Caco-2 (cell line): Measurements from ENCODE around the gene RAB1B. TPM values are rescaled to one million over a fixed set of nuclear protein-coding genes. Genes with fewer than 3 reads are reported as not detected.

Source experiments
- BruUV-seq: library from RNA; stranded (reverse); fragments of 400-500 nt; replicated peaks from 2 replicates; lab custom pipeline; 2021; lab: Mats Ljungman, UMichigan
- CTCF ChIA-PET: fragments of 300-600 bp; sonication (Branson Sonifier 250); formaldehyde crosslinking; loops from one replicate; lab custom pipeline; 2022; ENCODE audit warnings: antibody characterized with exemption; lab: Charles Lee
- POLR2A ChIA-PET: fragments of 300-600 bp; sonication (Branson Sonifier 250); formaldehyde crosslinking; loops from one replicate; lab custom pipeline; 2022; ENCODE audit warnings: antibody characterized with exemption; lab: Charles Lee
- DNase-seq, 2 experiments: peaks; one replicate each; pipeline versions ENCODE4 v3.0.0 to v3.0.0-alpha.2; 2020 to 2022
- H3K27me3 ChIP-seq: replicated peaks from 2 replicates; pipeline ENCODE4 v1.6.0; 2011; ENCODE audit warnings: low read length; ENCODE audit not compliant: control insufficient read depth, insufficient read depth
- H3K36me3 ChIP-seq: 2 replicates; pipeline ENCODE4 v1.5.1; 2011; ENCODE audit warnings: low read length; ENCODE audit not compliant: control insufficient read depth, insufficient read depth
- H3K4me1 ChIP-seq: fragments of 250-450 bp; sonication (Bioruptor Pico); 2 replicates; pipeline ENCODE4 v1.5.1; 2020; ENCODE audit warnings: mild to moderate bottlenecking
- H3K4me3 ChIP-seq: 2 replicates; pipeline ENCODE4 v1.5.1; 2011; ENCODE audit warnings: low read depth, mild to moderate bottlenecking, control low read depth, low read length
- H3K9me3 ChIP-seq: fragments of 250-450 bp; sonication (Bioruptor Pico); 2 replicates; pipeline ENCODE4 v1.5.1; 2020; ENCODE audit warnings: mild to moderate bottlenecking, moderate library complexity
- H3K27ac Mint-ChIP-seq: one replicate; pipeline ENCODE4 v1.8.0; 2022; ENCODE audit warnings: mixed read lengths; ENCODE audit not compliant: unreplicated experiment
- H3K27me3 Mint-ChIP-seq: one replicate; pipeline ENCODE4 v1.8.0; 2022; ENCODE audit warnings: mixed read lengths; ENCODE audit not compliant: insufficient read depth, unreplicated experiment
- H3K36me3 Mint-ChIP-seq: one replicate; pipeline ENCODE4 v1.8.0; 2022; ENCODE audit warnings: mild to moderate bottlenecking, mixed read lengths; ENCODE audit not compliant: insufficient read depth, unreplicated experiment
- H3K4me1 Mint-ChIP-seq: one replicate; pipeline ENCODE4 v1.8.0; 2022; ENCODE audit warnings: low read depth, mixed read lengths; ENCODE audit not compliant: unreplicated experiment
- H3K4me3 Mint-ChIP-seq: one replicate; pipeline ENCODE4 v1.8.0; 2022; ENCODE audit warnings: mild to moderate bottlenecking, moderate library complexity, mixed read lengths; ENCODE audit not compliant: unreplicated experiment
- H3K9me3 Mint-ChIP-seq: one replicate; pipeline ENCODE4 v1.8.0; 2022; ENCODE audit warnings: mixed read lengths; ENCODE audit not compliant: unreplicated experiment
- CTCF ChIP-seq, 2 experiments: fragments of 200-600 bp in 1 of 2; IDR thresholded peaks; 1 replicate in 1 of 2; 2 replicates in 1 of 2; pipeline versions ENCODE4 v1.5.1 to v1.8.0; 2011 to 2022; ENCODE audit warnings: antibody characterized with exemption in 1 of 2, control low read depth in 1 of 2, inconsistent platforms in 1 of 2, low read depth in 1 of 2, low read length in 1 of 2, mild to moderate bottlenecking in 1 of 2, moderate library complexity in 1 of 2; ENCODE audit not compliant: insufficient read depth in 1 of 2, severe bottlenecking in 1 of 2, unreplicated experiment in 1 of 2
- intact Hi-C: fragments of 100-400 bp; cut with micrococcal nuclease; formaldehyde crosslinking; loops from one replicate; pipeline ENCODE4 v1.10.0; 2022; ENCODE audit not compliant: unreplicated experiment
- total RNA-seq: library from RNA; stranded (reverse); gene quantifications from 2 replicates; pipeline ENCODE4 v1.2.3, GENCODE V29; 2022

The RAB1B gene
- total RNA-seq, 1 experiment from 2014 or later = 132 TPM

- DNase-seq = no peak
- H3K4me1 ChIP-seq = no peaks in the 10 kb centered on the region
- BruUV-seq = no TSS peak
- TF ChIP-seq CTCF (IDR thresholded peaks at IDR 0.05; ENCODE audit: insufficient read depth in 1 of 2, low read depth in 1 of 2, low read length in 1 of 2, severe bottlenecking in 1 of 2, unreplicated experiment in 1 of 2) = no peak
- Mint-ChIP-seq H3K4me1 (no peaks in the 10 kb centered on the region), H3K27me3 (no peaks in the 10 kb centered on the region), H3K36me3 (peaks cover 74% of the 10 kb centered on the region), H3K9me3 (no peaks in the 10 kb centered on the region), H3K4me3 (no peak overlapping the region), H3K27ac (no peak overlapping the region)
- intact Hi-C loops = no loop called here
- no peaks in the 10 kb centered on the region for H3K27me3 ChIP-seq
- ChIA-PET CTCF (no interaction called here), POLR2A (no interaction called here)
- H3K9me3 ChIP-seq = no peaks in the 10 kb centered on the region
- H3K36me3 ChIP-seq = no peaks in the 10 kb centered on the region; the same call in 1 of the 2 replicates
- no peak overlapping the region for H3K4me3 ChIP-seq
These were observed 36.9 kb upstream of the RAB1B start for GRCh38 chr11:66231561-66231960.

- Histone ChIP-seq H3K4me1 (no peaks in the 10 kb centered on the region), H3K4me3 (no peak overlapping the region), H3K36me3 (no peaks in the 10 kb centered on the region; the same call in 1 of the 2 replicates), H3K27me3 (no peaks in the 10 kb centered on the region), H3K9me3 (no peaks in the 10 kb centered on the region)
- Mint-ChIP-seq H3K4me1 (no peaks in the 10 kb centered on the region), H3K9me3 (no peaks in the 10 kb centered on the region), H3K36me3 (peaks cover 74% of the 10 kb centered on the region), H3K27ac (no peak overlapping the region), H3K27me3 (no peaks in the 10 kb centered on the region), H3K4me3 (no peak overlapping the region)
- intact Hi-C loops = no loop called here
- ChIA-PET POLR2A (no interaction called here), CTCF (no interaction called here)
- no peak for TF ChIP-seq CTCF (IDR thresholded peaks at IDR 0.05; ENCODE audit: insufficient read depth in 1 of 2, low read depth in 1 of 2, low read length in 1 of 2, severe bottlenecking in 1 of 2, unreplicated experiment in 1 of 2)
- no peak for DNase-seq
- no TSS peak for BruUV-seq
These were observed 35.7 kb upstream of the RAB1B start for GRCh38 chr11:66232769-66233168.

GRCh38 chr11:66233301-66233700 is 35.1 kb upstream of the RAB1B start:
- ChIA-PET POLR2A (no interaction called here), CTCF (no interaction called here)
- no peaks in the 10 kb centered on the region for H3K27me3 Mint-ChIP-seq
- no peak for DNase-seq
- Histone ChIP-seq H3K9me3 (no peaks in the 10 kb centered on the region), H3K4me1 (no peaks in the 10 kb centered on the region), H3K27me3 (no peaks in the 10 kb centered on the region), H3K36me3 (no peaks in the 10 kb centered on the region; the same call in 1 of the 2 replicates), H3K4me3 (no peak overlapping the region)
- no peaks in the 10 kb centered on the region for H3K9me3 Mint-ChIP-seq
- H3K36me3 Mint-ChIP-seq = peaks cover 68% of the 10 kb centered on the region
- intact Hi-C loops = no loop called here
- no peaks in the 10 kb centered on the region for H3K4me1 Mint-ChIP-seq
- H3K27ac Mint-ChIP-seq = no peak overlapping the region
- TF ChIP-seq CTCF (IDR thresholded peaks at IDR 0.05; ENCODE audit: insufficient read depth in 1 of 2, low read depth in 1 of 2, low read length in 1 of 2, severe bottlenecking in 1 of 2, unreplicated experiment in 1 of 2) = no peak
- H3K4me3 Mint-ChIP-seq = no peak overlapping the region
- BruUV-seq = no TSS peak
